ENCODE results near the gene LRP1.

The LRP1 gene

DNA sequence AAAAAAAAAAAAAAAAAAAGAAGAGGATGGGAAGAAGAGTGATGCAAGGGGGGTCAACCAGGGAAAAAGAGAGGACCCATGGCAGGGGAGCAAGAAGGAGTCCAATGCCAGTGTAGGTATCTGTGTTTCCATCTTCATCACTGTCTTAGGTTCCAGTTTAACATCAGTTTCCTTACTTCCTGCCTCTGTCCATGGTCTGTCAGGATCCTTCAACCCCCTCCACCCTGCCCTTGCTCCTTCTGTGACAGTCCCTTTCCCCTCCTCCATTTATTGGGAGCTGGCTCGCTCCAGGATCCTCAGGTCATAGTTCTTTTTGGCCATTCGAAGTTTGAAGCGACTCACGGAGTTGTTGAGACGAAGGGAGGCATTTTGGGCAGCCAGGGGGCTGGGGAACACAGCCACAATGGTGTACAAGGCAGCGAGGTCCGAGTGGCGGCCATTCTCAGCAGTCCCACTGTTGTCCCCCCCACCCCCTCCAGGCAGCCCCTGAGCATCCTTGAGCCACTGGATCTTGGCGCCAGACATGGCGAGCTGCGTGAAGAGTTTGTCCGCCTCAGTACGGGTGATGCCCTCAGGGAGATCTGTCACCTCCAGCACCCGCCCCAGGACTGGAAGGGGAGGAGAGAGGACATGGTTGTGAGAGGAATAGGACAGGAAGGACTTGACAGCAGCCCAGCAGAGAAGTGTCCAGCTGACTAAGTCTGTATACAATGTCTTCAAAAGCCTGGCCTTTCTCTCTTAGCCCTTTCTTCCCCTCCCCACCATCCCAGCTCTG is 126.4 kb downstream of the LRP1 start:
- no peak for DNase-seq (ENCODE audit: low read depth in 3 of 3)

DNA sequence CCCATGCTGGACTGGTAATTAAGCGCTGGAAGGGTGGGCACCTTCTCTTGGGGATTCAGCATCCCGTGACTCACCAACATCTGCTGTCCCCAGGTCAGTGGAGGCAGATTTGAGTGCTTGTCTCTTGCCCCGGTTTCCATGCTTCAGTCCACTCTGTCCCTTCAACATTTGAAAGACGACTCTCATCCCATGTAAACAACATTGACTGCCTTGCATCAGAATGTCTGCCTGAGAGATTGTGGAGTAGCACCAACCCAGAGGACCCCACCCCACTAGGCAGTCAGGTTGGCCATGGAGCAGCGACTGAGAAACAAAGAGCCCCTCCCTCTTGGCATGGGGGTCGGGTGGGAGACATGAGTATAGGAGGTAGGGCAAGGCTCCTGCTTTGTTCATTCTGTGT is 127.6 kb downstream of the LRP1 start:
- DNase-seq (ENCODE audit: low read depth in 3 of 3), result no peak

DNA sequence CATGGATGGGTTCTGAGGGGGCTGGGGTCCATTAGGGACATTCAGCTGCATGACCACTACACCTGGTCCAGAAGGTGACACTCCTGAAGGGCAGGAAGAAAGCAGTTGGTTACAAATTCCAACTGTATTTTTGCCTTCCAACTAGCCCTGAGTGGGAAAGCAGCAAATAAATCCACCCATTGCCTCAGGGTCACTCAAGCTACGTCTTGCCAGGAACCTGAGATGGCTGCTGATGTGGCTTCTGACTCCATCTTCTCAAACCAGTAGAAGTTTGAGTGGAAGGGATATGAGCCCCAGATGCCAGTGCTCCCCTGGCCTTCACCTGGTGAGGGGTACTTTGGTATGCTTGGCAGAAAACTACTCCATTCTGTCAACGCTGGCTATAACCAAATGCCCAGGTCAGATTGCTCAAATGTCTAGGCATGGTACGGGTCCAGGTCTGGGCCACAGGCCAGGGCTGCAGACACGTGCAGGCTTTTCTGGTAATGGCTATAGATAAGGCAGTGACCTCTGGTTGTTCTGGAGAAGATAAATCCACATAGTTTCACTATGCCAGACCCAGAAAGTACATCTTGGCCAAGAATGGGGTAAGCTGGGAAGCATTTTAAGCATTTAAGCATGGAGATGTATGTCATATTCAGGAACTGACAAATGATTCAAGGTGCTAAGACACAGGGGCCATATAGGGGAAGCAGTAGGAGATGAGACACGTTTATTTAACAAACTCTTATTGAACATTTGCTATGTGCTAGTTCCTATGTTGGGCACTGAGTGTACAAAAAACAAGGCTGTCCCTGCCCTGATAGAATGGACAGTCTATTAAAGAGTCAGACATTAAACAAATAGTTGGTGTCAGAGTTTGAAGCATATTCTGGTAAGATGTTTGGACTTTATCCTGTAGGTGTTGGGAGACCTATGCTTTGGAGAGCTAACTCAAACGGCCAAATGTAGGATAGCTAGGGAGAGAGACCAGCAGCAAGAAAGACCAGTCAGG is 131.0 kb downstream of the LRP1 start:
- no peak for DNase-seq (ENCODE audit: low read depth in 3 of 3)

DNA sequence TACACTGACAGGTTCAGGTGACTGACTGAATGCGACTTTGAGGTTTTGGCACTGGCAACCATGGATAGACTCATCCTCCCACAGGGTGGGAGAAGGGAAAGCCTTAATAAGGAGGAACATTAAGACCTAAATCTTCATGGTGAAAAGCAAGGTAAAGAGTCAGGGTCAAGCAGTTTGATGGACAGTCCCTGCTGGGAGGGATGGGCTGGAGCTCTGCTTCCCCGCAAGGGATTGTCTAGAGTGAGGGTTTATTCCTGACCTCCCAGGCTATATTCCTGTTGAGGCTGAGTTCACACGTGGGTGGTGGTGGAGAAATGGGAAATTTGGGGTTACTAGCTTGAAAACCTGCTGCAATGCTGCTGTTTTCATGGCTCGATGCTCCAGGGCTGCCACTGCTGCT is 132.1 kb downstream of the LRP1 start:
- DNase-seq (ENCODE audit: low read depth in 3 of 3), result no peak

DNA sequence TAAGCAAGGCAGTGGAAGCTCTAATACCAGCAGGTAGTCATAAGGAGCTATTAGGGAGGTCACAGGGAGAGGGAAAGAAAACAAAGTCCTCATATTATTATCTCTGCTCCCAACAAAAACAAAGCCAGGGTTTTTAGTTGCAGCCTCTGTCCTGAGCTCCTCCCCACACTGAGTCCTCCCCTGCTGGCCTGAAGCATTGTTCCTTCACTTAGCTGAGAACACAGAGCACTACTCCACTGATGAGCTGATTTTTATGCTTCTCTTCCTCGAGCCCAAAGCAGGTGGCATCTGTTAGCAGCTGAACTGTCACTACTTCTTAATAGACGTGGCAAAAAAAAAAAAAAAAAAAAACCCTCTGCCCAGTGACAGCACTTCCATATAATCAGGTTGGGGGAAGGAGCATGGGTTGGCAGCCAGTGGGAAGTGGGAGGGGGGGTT is 133.2 kb downstream of the LRP1 start:
- no peak for DNase-seq (ENCODE audit: low read depth in 3 of 3)

DNA sequence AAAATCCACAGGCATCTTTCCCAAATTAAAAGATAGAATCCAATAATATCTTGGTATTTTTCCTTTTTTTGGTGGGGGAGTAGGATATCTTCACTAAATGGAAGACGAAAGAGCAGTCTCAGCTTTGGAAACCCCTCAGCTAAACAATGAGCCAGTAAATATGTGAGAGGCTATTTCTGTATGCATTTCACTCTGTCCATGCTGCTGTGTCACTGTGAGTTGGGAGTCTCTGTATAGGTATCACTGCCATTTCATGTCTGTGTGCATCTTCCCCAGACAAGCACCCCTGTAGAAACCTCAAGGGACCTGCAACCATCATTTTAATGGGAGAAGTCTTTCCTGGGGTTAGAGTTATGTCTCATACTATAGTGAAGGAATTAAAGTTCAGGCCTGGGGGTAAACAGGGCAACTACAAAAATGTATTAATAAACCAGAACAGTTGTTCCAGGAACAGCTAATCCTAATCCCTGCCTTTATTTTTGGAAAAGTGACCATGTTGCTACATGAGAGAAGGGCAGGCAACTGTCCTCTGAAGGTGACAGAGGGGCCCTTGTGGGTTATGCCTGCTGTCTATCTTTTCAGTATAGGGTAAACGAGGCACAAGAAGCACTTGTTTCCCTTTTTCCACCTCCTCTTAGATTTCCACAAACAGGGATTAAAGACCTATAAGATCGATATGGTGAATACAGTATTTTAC is 134.0 kb downstream of the LRP1 start:
- no peak for DNase-seq (ENCODE audit: low read depth in 3 of 3)
